GM12892 (cell line): ENCODE results near the gene LRP1-AS.

Experiments used
- POLR2A ChIP-seq: IDR thresholded peaks from 2 replicates; pipeline ENCODE4 v1.6.1; 2011; ENCODE audit warnings: low read depth, low read length, control low read depth
- POLR2AphosphoS5 ChIP-seq: IDR thresholded peaks from 2 replicates; pipeline ENCODE4 v1.6.1; 2011; ENCODE audit warnings: low read depth, low read length, control low read depth

- TF ChIP-seq POLR2A (no peak), POLR2AphosphoS5 (no peak)
Measured at GRCh38 chr12:57142121-57142520, 5.3 kb downstream of the LRP1-AS start.
